Activated T-cell treated with anti-CD3 and anti-CD28 coated beads for 4 hours (primary cell): Measurements from ENCODE around the gene NNT.
"Not testable (repeated sequence)": the region's sequence is repeated elsewhere in the genome, so short reads cannot be mapped to it uniquely, and the experiment has no call there.

Experiments used
- DNase-seq: peaks from one replicate; pipeline ENCODE4 v3.0.0-alpha.2; 2020

The NNT gene

DNA sequence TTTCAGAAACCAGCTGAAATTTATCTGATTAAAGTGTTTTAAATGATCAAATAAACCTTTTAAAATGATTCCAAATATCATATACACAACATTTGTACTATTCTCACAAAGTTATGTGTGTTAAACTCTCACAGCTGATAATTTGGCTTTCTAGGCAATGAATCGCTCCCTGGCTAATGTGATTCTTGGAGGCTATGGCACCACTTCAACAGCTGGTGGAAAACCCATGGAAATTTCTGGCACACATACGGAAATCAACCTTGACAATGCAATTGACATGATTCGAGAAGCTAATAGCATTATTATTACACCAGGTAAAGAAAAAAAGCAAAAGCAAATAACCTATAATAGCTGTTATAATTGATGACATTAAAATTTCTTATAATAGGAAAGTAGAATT is 72.4 kb downstream of the NNT start:
- no peak for DNase-seq

DNA sequence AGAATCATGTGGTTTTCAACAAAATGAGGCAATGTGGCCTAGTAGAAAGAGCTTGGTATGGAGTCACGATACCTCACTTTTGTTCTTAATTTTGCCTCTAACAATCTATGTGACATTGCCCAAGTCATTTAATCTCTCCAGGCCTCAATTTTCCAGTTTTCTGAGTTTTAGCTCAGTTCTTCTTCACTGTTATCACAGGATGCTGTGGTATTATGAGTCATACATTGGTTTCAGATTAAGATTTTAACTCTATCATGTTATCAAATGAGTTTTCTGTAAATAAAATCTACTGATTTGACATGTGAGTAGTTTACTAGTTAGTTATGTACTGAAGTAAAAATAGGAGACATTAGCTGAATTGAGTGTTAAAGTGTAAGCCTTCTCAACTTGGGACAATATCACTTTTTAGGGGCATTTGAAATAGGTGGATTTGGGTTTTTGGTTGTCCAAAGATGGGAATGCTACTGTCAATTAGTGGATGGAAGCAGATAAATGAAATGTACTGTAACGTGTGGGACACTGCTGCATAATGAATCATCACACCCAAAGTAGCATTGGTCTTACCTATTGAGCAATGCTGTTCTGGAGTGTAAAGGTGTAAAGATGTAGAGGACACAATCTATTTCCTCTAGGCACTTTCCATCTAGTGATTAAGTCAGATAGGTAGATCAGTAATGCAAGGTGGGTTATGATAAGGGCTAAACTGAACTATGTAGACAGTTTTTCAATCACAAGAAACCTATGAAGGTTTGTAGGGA is 73.3 kb downstream of the NNT start:
- no peak for DNase-seq

DNA sequence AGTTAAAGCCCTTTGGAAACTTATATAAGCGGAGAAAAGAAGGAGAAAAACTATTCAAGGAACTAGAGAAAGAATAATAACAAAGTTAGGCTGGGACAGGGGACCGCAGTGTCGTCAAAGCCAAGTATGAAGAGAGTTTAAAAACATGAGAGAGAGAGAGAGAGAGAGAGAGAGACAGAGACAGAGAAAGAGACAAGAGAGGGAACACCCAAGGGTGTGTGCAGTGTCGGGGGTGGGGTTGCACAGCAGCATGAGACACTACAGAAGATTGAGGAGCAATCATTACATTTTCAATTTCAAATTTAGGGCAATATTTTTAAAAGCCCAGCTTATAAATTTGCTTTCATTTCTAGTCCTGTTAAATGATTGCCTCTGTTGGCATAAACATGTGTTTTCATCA is 74.3 kb downstream of the NNT start:
- no peak for DNase-seq

DNA sequence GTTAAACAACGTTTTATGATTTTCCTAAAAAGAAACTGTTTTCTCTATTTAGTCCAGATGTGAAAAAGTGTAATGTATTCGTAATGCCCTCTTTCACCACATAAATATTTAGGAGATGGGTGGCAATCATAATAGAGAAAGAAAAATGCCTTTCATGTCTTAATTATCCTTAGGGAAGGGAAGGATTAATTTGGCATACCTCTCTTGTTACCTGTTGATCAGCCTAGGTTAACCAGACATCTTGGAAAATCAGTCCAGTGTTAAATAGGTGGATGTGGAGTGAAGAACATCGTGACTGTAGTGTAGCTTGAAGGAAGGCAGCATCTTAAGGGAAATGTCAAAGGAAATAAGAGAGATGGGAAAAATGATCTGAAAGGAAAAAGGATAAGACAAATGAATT is 76.2 kb downstream of the NNT start:
- no peak for DNase-seq

GRCh38 chr5:43680286-43680685 is 77.3 kb downstream of the NNT start:
- DNase-seq, result no peak

DNA sequence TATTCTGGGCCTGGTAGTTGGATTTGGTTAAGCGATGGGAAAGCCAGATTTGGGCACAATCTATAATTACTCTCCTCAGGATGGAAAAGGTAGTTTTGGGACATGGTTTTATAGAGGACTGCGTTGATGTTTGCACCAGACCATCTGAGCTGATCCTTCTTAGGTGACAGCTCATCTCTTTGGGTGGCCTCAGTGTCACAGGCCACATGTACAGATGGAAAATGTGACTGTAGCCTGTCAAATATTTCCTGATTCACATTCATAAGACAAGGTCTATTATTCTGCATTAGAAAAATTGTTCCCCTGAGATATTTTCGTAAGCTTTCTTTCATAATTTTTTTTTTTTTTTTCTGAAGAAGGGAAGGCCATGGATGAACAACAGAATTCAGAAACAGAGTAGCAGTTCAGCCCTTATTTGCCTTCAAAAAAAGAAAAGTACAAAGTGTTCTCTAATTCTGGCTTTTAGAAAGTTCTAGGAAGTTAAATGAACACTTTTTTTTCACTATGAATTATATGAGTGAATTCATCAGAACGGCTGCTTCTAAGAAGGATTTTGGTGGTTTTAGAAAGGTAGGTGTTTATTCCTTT is 81.0 kb downstream of the NNT start:
- DNase-seq, result no peak

DNA sequence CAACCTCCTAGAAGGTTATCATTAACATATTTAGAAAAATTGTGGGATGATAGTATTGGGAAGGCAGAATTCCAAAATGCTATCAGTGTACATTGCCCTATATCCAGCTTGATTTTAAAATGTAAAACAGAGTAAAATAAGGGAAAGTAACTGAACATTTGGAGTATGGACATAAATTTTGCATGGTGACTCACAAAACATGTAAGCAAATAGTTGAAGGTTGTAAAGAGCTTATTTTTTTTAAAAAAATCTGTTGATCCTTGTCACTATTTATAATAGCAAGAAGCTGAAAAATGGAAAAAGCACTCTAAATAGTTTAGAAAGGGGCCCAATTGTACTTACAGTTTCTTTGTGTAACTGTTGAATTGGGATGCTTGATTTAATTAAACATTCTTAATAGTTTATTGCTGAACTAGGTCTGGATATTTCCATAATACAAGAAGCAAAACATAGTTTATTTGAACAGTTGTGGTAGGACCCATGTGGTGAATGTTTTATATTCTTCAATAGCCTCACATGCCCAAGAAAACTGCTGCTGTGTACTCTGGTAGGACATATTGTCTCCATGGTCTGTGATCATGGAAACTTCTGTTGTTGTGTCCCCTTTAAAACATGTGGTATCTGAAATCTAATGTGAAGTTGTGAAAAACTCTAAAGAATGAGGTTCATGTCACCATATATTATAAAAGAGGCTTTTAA is 82.4 kb downstream of the NNT start:
- DNase-seq, result no peak

DNA sequence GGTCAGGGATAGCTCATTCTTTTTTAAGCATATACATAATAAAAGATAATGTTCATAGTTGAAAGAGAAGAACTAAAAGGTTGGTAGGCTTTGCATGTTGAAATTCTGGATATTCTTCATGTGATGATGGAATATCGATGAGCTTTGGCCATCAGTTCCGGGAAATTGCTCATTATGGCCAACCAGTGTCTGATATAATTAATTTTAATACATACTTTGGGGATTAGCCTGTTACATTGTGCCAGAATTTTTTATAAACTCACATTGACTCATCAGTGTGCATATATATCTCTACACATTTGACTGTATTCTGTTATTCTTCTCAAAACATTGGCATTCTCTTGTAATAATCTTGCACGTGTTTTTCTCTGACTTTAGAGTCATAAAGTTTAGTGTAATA is 84.3 kb downstream of the NNT start:
- DNase-seq, result no peak

DNA sequence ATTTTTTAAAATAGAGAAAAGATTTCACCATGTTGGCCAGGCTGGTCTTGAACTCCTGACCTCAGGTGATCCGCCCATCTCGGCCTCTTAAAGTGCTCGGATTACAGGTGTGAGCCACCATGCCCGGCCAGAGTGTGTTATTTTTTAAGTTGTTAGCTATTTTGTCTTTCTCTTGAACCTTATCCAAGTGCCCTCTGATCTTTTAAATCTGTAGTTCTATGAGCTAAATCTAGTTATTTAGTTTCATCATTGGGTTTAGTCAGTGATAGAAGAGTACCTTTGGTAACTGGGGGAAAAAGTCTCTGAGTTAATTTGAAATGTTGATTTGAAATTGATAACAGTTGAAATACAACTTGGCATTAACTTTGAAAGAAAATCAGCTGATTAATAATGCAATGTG is 88.3 kb downstream of the NNT start:
- DNase-seq, result no peak

- DNase-seq, result no peak
These were observed 88.9 kb downstream of the NNT start for GRCh38 chr5:43691893-43692292.

GRCh38 chr5:43693411-43693810 is 90.4 kb downstream of the NNT start:
- no peak for DNase-seq

- no peak for DNase-seq
These were observed 91.0 kb downstream of the NNT start for GRCh38 chr5:43694027-43694426.

DNA sequence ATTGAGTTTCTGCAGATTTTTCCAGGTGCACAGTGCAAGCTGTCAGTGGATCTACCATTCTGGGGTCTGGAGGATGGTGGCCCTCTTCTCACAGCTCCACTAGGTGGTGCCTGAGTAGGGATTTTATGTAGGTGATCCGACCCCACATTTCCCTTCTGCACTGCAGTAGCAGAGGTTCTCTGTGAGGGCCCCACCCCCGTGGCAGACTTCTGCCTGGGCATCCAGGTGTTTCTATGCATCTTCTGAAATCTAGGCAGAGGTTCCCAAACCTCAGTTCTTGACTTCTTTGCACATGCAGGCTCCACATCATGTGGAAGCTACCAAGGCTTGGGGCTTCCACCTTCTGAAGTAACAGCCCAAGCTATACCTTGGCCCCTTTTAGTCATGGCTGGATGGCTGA is 93.5 kb downstream of the NNT start:
- DNase-seq, result not testable (repeated sequence)

GRCh38 chr5:43699910-43700309 is 96.9 kb downstream of the NNT start:
- DNase-seq, result no peak

DNA sequence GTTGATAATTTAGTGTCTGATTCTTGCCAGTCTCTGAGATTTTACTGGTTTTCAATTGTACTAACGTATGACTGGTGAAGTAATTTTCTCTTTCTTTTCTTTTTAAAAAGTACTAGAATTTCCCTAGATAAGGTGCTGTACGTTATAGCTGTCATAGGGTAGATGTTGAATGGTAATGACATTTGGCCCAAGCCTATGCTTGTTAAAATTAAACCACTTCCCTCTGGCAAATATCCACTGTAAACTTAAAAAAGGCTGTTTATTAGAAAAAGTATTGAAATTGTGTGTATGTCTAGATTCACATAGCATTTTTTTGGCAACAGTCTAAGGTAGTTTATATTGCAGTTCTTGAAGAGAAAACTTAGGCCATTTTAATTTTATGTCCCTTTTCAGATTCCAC is 97.6 kb downstream of the NNT start:
- DNase-seq, result no peak

- no peak for DNase-seq
These were observed 98.2 kb downstream of the NNT start for GRCh38 chr5:43701227-43701626.

DNA sequence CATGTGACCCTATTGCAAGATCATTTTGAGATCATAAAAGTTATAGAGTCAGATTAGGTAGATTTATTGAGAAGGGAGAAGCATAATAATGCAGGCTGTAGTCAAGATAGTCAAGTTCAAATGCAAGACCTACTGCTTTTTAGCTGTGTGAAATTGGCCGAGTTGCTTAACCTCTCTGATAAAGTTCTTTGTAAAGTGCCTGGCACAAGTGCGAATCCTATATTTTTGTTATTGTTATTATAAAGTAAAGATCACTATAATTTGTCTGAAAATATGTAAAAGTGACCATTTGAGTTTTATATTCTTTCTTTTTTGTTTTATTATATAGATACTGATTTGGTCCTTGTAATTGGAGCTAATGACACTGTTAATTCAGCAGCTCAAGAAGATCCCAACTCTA is 99.3 kb downstream of the NNT start:
- no peak for DNase-seq

DNA sequence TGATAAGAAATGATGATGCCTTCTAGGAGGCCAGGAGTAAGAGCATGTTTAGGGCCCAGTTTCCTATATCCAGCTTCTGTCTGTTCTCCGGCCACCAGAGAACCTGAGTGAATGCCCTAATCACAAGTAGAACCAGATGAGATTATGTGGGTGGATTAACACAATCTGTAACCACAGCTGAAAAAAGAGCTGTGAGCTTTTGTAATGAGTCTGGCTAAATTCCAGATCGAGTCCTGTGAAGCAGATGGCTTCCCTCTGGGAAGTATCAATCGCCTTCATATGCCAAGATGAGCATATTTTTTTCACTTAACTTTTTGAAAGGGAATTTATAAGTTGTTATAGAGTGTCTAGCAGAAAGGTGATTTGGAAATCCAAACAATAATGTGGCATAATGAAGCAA is 99.8 kb downstream of the NNT start:
- no peak for DNase-seq

DNA sequence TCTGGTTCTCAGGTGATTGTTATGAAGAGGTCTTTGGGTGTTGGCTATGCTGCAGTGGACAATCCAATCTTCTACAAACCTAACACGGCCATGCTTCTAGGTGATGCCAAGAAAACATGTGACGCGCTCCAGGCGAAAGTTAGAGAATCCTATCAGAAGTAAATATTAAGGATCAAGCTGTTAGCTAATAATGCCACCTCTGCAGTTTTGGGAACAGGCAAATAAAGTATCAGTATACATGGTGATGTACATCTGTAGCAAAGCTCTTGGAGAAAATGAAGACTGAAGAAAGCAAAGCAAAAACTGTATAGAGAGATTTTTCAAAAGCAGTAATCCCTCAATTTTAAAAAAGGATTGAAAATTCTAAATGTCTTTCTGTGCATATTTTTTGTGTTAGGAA is 101.3 kb downstream of the NNT start:
- DNase-seq, result no peak

GRCh38 chr5:43706576-43706975 is 103.6 kb downstream of the NNT start:
- DNase-seq, result not testable (repeated sequence)

DNA sequence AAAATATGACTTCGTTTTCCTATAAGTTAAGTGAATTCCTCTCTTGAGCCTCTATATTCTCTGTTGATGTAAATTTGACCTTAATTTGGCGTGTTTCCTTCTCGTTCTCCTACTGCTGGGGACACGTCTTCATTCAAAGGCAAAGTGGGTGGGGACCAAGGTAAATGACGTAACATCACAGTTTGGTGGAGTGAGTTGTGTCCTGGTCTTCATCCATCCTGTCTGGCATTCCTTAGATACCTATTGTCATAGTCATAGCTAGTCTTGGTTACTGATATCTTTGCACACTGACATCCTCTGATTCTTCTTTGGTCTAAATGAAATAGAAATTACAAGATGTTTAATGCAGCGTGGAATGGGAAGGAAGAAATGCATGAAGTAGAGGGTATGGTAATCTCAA is 108.5 kb downstream of the NNT start:
- no peak for DNase-seq

DNA sequence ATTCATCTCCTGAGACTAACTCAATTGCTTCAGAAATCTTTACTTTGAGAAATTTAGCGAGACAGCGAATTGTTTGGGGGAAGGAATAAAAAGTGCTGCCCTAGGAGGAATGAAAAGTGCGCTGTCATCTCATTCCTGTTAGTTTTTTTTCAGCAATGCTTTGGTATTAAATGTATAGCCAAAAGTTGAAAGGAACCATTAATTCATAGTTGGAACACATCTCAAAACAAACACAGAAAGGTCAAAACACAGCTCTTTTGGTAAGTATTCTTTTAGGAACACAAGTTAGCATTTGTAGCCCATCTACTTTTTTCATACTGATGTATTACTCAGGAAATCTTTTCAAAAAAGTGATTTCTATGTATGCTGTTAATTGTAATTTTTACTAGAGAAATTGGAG is 109.1 kb downstream of the NNT start:
- DNase-seq, result no peak

DNA sequence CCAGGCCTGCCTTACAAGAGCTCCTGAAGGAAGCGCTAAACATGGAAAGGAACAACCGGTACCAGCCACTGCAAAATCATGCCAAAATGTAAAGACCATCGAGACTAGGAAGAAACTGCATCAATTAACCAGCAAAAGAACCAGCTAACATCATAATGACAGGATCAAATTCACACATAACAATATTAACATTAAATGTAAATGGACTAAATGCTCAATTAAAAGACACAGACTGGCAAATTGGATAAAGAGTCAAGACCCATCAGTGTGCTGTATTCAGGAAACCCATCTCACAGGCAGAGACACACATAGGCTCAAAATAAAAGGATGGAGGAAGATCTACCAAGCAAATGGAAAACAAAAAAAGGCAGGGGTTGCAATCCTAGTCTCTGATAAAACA is 116.8 kb downstream of the NNT start:
- not testable (repeated sequence) for DNase-seq

- no peak for DNase-seq
These were observed 125.6 kb downstream of the NNT start for GRCh38 chr5:43728581-43728980.
